ENCODE measurements around the gene HAS3.

Gene HAS3

DNA sequence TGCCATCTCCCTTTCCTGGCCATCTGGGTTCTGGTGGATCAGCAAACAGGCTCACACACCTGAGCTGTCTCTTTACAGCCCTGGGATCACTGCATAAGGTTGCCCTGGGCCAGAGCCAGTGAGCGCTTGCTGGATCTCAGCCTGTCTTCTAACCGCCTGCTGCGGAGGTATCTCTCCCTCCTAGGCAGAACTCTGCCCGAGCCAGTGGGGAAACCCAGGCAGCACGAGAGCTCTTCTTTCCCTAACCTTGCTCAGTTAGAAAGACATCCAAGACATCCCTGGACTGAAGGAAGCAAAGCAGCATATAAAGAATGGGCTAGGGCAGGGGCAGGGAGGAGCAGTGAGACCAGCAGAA lies 6.4 kb downstream of the HAS3 start:
- Histone ChIP-seq H3K27me3 (replicated peaks; ENCODE audit: control insufficient read depth, insufficient read depth, low read length) (no peaks in the 10 kb centered on the region), H3K4me3 (ENCODE audit: low read length) (no peak overlapping the region)
- DNase-seq (ENCODE audit: low read depth): no peak

DNA sequence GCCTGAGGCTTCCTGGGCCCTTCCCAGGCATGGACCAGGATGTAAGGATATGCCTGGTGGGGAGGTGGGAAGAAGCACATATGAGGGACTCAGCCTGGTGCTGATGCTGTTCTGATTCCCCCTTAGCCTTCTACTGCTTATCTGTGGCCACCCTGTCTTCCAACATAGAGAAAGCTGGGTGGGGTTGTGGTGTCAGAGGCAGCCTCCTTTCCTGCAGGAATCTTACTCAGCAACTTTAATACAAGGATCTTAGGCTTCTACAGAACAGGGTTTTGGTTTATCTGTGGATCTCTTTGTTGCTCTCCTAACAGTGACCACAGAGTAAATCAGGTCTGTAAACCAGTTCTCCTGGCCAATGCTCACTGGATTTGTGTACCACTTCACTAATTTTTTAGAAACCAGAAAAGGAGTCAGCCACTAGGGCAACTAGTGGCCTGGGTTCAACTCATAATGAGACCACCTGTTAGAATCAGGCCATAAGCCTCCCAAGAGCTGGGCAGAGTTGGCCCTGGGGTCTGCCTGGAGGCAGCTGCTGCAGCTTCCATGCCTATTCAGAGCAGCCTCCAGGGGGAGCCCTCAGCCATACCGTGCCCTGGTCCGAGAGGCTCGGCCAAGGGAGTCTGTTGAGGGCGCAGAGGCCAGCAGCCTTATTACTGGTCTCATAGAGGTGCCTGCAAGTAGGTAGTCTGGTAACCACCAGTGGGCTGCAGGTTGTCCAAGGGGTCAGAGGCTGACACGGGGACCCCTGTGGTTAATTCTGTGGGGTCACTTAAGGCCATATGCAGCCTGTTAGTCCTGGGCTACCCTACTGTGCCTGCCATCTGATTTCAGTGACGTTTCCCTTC lies 7.1 kb downstream of the HAS3 start:
- Histone ChIP-seq H3K36me3 (ENCODE audit: control insufficient read depth, insufficient read depth, low read length, severe bottlenecking) (peaks cover 32% of the 10 kb centered on the region), H3K27me3 (replicated peaks; ENCODE audit: control insufficient read depth, insufficient read depth, low read length) (no peaks in the 10 kb centered on the region), H3K4me1 (ENCODE audit: control insufficient read depth, insufficient read depth, low read length) (peaks cover 5% of the 10 kb centered on the region), H3K9me3 (ENCODE audit: control insufficient read depth, low read length) (no peaks in the 10 kb centered on the region), H3K4me3 (ENCODE audit: low read length) (no peak overlapping the region), H3K9ac (ENCODE audit: low read length) (no peak overlapping the region)
- peak; percentile 44 for DNase-seq (ENCODE audit: low read depth)

More for the DNA sequence above, 6.4 kb downstream of the HAS3 start:
- H3K4me1 ChIP-seq (ENCODE audit: control insufficient read depth, insufficient read depth, low read length): peaks cover 12% of the 10 kb centered on the region
- H3K9ac ChIP-seq (ENCODE audit: low read length): no peak overlapping the region
- no peaks in the 10 kb centered on the region for H3K9me3 ChIP-seq (ENCODE audit: control insufficient read depth, low read length)
- peaks cover 32% of the 10 kb centered on the region for H3K36me3 ChIP-seq (ENCODE audit: control insufficient read depth, insufficient read depth, low read length, severe bottlenecking)

DNA sequence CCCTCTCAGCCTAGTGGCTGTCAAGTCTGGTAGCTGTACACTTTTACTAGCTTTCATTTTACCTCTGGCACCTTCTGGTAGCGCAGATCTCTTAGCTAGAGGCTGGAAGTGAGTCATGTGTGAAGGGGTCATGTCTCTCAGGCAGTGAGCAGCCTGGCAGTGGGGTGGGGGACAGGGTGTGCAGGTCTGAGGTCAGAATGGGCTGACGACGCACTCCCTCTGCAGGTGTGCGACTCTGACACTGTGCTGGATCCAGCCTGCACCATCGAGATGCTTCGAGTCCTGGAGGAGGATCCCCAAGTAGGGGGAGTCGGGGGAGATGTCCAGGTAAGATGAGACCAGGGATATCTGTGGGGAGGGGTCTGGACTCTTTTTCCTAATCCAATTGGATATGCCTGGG lies 7.8 kb downstream of the HAS3 start:
- peaks cover 39% of the 10 kb centered on the region for H3K36me3 ChIP-seq (ENCODE audit: control insufficient read depth, insufficient read depth, low read length, severe bottlenecking)
- H3K9me3 ChIP-seq (ENCODE audit: control insufficient read depth, low read length): no peaks in the 10 kb centered on the region
- DNase-seq (ENCODE audit: low read depth): no peak
- H3K9ac ChIP-seq (ENCODE audit: low read length): no peak overlapping the region
- H3K4me1 ChIP-seq (ENCODE audit: control insufficient read depth, insufficient read depth, low read length): no peaks in the 10 kb centered on the region
- no peak overlapping the region for H3K4me3 ChIP-seq (ENCODE audit: low read length)
- H3K27me3 ChIP-seq (replicated peaks; ENCODE audit: control insufficient read depth, insufficient read depth, low read length): no peaks in the 10 kb centered on the region

DNA sequence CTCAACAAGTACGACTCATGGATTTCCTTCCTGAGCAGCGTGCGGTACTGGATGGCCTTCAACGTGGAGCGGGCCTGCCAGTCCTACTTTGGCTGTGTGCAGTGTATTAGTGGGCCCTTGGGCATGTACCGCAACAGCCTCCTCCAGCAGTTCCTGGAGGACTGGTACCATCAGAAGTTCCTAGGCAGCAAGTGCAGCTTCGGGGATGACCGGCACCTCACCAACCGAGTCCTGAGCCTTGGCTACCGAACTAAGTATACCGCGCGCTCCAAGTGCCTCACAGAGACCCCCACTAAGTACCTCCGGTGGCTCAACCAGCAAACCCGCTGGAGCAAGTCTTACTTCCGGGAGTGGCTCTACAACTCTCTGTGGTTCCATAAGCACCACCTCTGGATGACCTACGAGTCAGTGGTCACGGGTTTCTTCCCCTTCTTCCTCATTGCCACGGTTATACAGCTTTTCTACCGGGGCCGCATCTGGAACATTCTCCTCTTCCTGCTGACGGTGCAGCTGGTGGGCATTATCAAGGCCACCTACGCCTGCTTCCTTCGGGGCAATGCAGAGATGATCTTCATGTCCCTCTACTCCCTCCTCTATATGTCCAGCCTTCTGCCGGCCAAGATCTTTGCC lies 9.0 kb downstream of the HAS3 start:
- Histone ChIP-seq H3K9me3 (ENCODE audit: control insufficient read depth, low read length) (no peaks in the 10 kb centered on the region), H3K36me3 (ENCODE audit: control insufficient read depth, insufficient read depth, low read length, severe bottlenecking) (peaks cover 49% of the 10 kb centered on the region), H3K27me3 (replicated peaks; ENCODE audit: control insufficient read depth, insufficient read depth, low read length) (no peaks in the 10 kb centered on the region), H3K4me1 (ENCODE audit: control insufficient read depth, insufficient read depth, low read length) (no peaks in the 10 kb centered on the region), H3K4me3 (ENCODE audit: low read length) (no peak overlapping the region), H3K9ac (ENCODE audit: low read length) (no peak overlapping the region)
- DNase-seq (ENCODE audit: low read depth): no peak

DNA sequence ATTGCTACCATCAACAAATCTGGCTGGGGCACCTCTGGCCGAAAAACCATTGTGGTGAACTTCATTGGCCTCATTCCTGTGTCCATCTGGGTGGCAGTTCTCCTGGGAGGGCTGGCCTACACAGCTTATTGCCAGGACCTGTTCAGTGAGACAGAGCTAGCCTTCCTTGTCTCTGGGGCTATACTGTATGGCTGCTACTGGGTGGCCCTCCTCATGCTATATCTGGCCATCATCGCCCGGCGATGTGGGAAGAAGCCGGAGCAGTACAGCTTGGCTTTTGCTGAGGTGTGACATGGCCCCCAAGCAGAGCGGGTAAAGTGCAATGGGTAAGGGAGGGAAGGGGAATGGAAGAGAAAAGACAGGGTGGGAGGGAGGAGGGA lies 9.5 kb downstream of the HAS3 start:
- DNase-seq (ENCODE audit: low read depth): no peak
- Histone ChIP-seq H3K4me1 (ENCODE audit: control insufficient read depth, insufficient read depth, low read length) (no peaks in the 10 kb centered on the region), H3K36me3 (ENCODE audit: control insufficient read depth, insufficient read depth, low read length, severe bottlenecking) (peaks cover 49% of the 10 kb centered on the region), H3K9me3 (ENCODE audit: control insufficient read depth, low read length) (no peaks in the 10 kb centered on the region), H3K27me3 (replicated peaks; ENCODE audit: control insufficient read depth, insufficient read depth, low read length) (no peaks in the 10 kb centered on the region), H3K4me3 (ENCODE audit: low read length) (no peak overlapping the region), H3K9ac (ENCODE audit: low read length) (no peak overlapping the region)

DNA sequence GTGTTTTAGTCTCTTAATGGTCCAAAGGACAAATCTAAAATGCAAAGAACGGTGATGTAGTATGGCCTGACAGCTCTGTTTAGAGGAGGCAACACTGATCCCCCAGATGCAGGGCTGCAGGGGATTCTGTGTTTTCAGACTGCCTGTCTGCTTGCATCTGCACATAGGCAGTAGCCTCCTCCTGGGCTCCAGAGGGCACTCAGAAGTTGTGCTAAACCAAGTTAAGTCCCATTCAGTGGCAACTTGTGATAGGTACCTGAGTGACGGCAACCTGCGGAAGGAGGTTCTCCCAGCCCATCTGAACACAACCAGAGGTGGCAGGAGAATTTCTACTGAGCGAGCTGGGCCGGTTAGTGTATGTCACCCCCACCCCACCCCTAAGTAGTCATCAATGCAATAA lies 9.9 kb downstream of the HAS3 start:
- Histone ChIP-seq H3K4me3 (ENCODE audit: low read length) (no peak overlapping the region), H3K4me1 (ENCODE audit: control insufficient read depth, insufficient read depth, low read length) (no peaks in the 10 kb centered on the region), H3K36me3 (ENCODE audit: control insufficient read depth, insufficient read depth, low read length, severe bottlenecking) (peaks cover 52% of the 10 kb centered on the region), H3K9ac (ENCODE audit: low read length) (no peak overlapping the region), H3K27me3 (replicated peaks; ENCODE audit: control insufficient read depth, insufficient read depth, low read length) (no peaks in the 10 kb centered on the region), H3K9me3 (ENCODE audit: control insufficient read depth, low read length) (no peaks in the 10 kb centered on the region)
- no peak for DNase-seq (ENCODE audit: low read depth)

DNA sequence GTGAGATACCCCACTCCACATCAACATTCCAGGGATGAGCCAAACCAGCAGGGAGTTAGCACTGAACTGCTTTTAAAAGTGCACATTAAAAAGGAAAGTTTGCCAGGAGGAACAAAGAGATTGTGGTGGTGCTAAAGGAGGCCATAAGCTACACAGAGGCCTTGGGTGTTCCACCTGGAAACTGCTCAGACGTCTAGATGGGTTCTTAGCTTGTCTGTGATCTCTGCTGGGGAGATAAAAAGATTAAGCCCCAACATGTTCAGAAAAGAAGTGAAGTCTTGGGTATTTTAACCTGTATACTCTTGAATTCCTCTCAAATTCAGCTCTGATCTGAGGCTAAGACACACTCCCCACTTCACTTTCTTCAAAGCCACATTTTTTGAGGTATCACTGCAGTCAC lies 10.4 kb downstream of the HAS3 start:
- no peak for DNase-seq (ENCODE audit: low read depth)
- H3K36me3 ChIP-seq (ENCODE audit: control insufficient read depth, insufficient read depth, low read length, severe bottlenecking): peaks cover 54% of the 10 kb centered on the region
- H3K4me3 ChIP-seq (ENCODE audit: low read length): no peak overlapping the region
- no peaks in the 10 kb centered on the region for H3K4me1 ChIP-seq (ENCODE audit: control insufficient read depth, insufficient read depth, low read length)
- H3K9ac ChIP-seq (ENCODE audit: low read length): no peak overlapping the region
- no peaks in the 10 kb centered on the region for H3K9me3 ChIP-seq (ENCODE audit: control insufficient read depth, low read length)
- H3K27me3 ChIP-seq (replicated peaks; ENCODE audit: control insufficient read depth, insufficient read depth, low read length): no peaks in the 10 kb centered on the region

DNA sequence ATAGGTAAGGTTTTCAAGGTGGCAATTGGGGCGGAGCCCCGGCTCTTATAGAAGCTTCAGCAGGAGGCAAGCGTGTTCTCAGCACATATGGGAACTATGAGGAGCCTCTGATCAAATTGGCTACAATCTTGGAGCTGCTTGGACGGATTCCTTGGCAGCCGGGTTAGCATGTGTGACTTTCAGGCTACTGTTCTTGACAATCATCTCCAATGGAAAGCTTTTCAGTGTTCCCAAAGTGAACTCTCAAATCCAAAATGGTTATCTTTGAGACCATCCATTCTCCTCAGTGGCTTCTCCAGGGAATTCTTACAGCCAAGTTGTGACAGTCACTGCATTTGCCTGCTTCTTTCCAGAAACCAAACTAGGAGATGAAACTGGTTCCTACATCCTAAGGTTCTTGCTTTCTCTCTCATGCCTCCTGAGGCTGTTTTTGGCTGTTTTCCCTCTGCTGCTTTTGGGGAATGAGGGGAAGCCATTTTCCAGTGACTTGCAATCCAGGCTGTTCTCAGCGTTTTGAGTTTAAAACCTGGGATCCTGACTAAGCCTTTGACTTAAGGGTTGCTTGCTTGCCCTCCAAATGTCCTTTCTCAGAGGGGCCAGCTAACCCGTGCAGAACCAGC lies 10.9 kb downstream of the HAS3 start:
- no peak for DNase-seq (ENCODE audit: low read depth)

DNA sequence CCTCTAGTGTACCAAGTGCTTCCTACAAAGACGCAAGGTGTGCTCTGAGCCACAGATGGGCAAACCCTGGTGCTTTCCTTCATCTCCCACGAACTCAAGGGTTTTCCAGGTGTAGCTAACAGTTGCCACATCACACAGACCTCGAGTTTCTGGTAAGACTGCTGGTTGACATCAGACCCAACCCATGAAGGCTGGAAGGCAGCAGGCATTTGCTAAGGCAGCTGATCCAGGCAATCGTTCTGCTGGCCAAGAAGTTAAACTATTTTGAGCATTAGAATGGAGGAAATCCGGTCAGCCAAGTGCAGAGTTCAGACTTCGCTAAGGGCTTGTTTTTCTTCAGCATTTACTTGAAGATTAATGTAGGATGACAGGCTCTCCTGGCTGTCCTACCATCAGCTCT lies 11.5 kb downstream of the HAS3 start:
- H3K27me3 ChIP-seq (replicated peaks; ENCODE audit: control insufficient read depth, insufficient read depth, low read length): no peaks in the 10 kb centered on the region
- peaks cover 58% of the 10 kb centered on the region for H3K36me3 ChIP-seq (ENCODE audit: control insufficient read depth, insufficient read depth, low read length, severe bottlenecking)
- no peak overlapping the region for H3K9ac ChIP-seq (ENCODE audit: low read length)
- no peak overlapping the region for H3K4me3 ChIP-seq (ENCODE audit: low read length)
- no peaks in the 10 kb centered on the region for H3K4me1 ChIP-seq (ENCODE audit: control insufficient read depth, insufficient read depth, low read length)
- no peaks in the 10 kb centered on the region for H3K9me3 ChIP-seq (ENCODE audit: control insufficient read depth, low read length)
- DNase-seq (ENCODE audit: low read depth): no peak

More for the DNA sequence above, 10.9 kb downstream of the HAS3 start:
- H3K4me1 ChIP-seq (ENCODE audit: control insufficient read depth, insufficient read depth, low read length): no peaks in the 10 kb centered on the region
- H3K9ac ChIP-seq (ENCODE audit: low read length): no peak overlapping the region
- no peaks in the 10 kb centered on the region for H3K9me3 ChIP-seq (ENCODE audit: control insufficient read depth, low read length)
- no peaks in the 10 kb centered on the region for H3K27me3 ChIP-seq (replicated peaks; ENCODE audit: control insufficient read depth, insufficient read depth, low read length)
- H3K4me3 ChIP-seq (ENCODE audit: low read length): no peak overlapping the region
- H3K36me3 ChIP-seq (ENCODE audit: control insufficient read depth, insufficient read depth, low read length, severe bottlenecking): peaks cover 58% of the 10 kb centered on the region

DNA sequence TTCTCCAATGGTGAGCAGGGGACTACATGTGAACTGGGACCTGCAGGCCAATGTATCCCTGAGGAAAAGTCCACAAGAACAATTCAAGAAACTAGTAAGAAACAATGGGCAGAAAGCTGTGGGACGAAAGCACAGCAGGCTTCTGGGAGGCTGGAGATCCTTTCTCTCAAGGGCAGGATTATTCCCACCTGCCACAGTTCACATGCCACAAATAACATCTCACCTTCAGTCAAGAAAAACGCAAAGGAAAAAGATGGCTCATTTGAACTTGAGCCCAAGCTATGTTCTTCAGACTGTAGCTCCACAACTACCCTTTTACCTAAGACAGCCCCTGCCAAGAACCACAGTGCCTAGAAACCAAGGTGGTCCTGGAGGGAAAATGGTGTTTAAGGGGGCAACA lies 13.0 kb downstream of the HAS3 start:
- Histone ChIP-seq H3K9ac (ENCODE audit: low read length) (no peak overlapping the region), H3K9me3 (ENCODE audit: control insufficient read depth, low read length) (no peaks in the 10 kb centered on the region), H3K36me3 (ENCODE audit: control insufficient read depth, insufficient read depth, low read length, severe bottlenecking) (peaks cover 61% of the 10 kb centered on the region), H3K27me3 (replicated peaks; ENCODE audit: control insufficient read depth, insufficient read depth, low read length) (no peaks in the 10 kb centered on the region), H3K4me1 (ENCODE audit: control insufficient read depth, insufficient read depth, low read length) (no peaks in the 10 kb centered on the region), H3K4me3 (ENCODE audit: low read length) (no peak overlapping the region)
- DNase-seq (ENCODE audit: low read depth): no peak

DNA sequence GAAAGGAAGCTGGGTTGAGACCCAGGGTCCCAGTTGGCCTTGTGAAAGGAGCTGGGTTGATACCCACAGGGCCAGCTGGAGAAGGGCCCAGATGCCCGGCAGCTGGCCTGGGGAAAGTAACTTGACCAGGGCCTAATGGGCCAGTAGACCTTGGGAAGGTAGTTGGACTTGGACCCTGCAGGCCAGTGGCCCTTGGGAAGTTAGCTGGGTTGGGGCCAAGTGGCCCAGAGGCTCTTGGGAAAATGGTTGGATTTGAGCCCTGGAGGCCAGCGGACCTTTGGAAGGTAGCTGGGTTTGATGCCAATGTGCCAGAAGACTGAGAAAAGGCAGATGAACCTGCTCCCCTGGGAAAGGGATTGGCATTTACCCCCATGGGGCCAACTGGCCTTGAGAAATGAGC lies 13.5 kb downstream of the HAS3 start:
- H3K27me3 ChIP-seq (replicated peaks; ENCODE audit: control insufficient read depth, insufficient read depth, low read length): no peaks in the 10 kb centered on the region
- H3K4me1 ChIP-seq (ENCODE audit: control insufficient read depth, insufficient read depth, low read length): no peaks in the 10 kb centered on the region
- no peak for DNase-seq (ENCODE audit: low read depth)
- no peak overlapping the region for H3K4me3 ChIP-seq (ENCODE audit: low read length)
- H3K36me3 ChIP-seq (ENCODE audit: control insufficient read depth, insufficient read depth, low read length, severe bottlenecking): peaks cover 56% of the 10 kb centered on the region
- no peak overlapping the region for H3K9ac ChIP-seq (ENCODE audit: low read length)
- no peaks in the 10 kb centered on the region for H3K9me3 ChIP-seq (ENCODE audit: control insufficient read depth, low read length)

Measured in adipocyte (in vitro differentiated cells).